Trophoblast cell (in vitro differentiated cells and primary cell): ENCODE measurements around the gene EFCAB5. TPM values are rescaled to one million over a fixed set of nuclear protein-coding genes. Genes with fewer than 3 reads are reported as not detected.
"Not testable (repeated sequence)": the region's sequence is repeated elsewhere in the genome, so short reads cannot be mapped to it uniquely, and the experiment has no call there.

ENCODE experiments used
- DNase-seq, 2 donors: peaks; one replicate each; pipeline ENCODE4 v3.0.0-alpha.2; 2016
- H2AFZ ChIP-seq: 2 replicates; pipeline ENCODE4 v1.6.1; 2013; ENCODE audit warnings: low read length, moderate library complexity, mild to moderate bottlenecking; ENCODE audit not compliant: insufficient read depth, poor library complexity
- H2AK5ac ChIP-seq: 2 replicates; pipeline ENCODE4 v1.6.1; 2013; ENCODE audit warnings: mild to moderate bottlenecking, low read length
- H2BK120ac ChIP-seq: 2 replicates; pipeline ENCODE4 v1.6.1; 2013; ENCODE audit warnings: low read length, mild to moderate bottlenecking, moderate library complexity; ENCODE audit not compliant: insufficient read depth, poor library complexity
- H2BK12ac ChIP-seq: 2 replicates; pipeline ENCODE4 v1.6.1; 2013; ENCODE audit warnings: mild to moderate bottlenecking, low read length, moderate library complexity
- H2BK5ac ChIP-seq: 2 replicates; pipeline ENCODE4 v1.6.1; 2013; ENCODE audit warnings: low read length, low read depth, moderate library complexity, mild to moderate bottlenecking; ENCODE audit not compliant: poor library complexity
- H3K14ac ChIP-seq: 2 replicates; pipeline ENCODE4 v1.6.1; 2013; ENCODE audit warnings: mild to moderate bottlenecking, low read length
- H3K18ac ChIP-seq: 2 replicates; pipeline ENCODE4 v1.6.1; 2013; ENCODE audit warnings: mild to moderate bottlenecking, low read length
- H3K23ac ChIP-seq: 2 replicates; pipeline ENCODE4 v1.6.1; 2013; ENCODE audit warnings: low read length
- H3K27ac ChIP-seq: 2 replicates; pipeline ENCODE4 v1.5.1; 2013; ENCODE audit warnings: low read depth, mild to moderate bottlenecking, inconsistent platforms, low read length, moderate library complexity
- H3K27me3 ChIP-seq: 2 replicates; pipeline ENCODE4 v1.6.1; 2013; ENCODE audit warnings: inconsistent platforms, mild to moderate bottlenecking, low read length, moderate library complexity; ENCODE audit not compliant: insufficient read depth
- H3K36me3 ChIP-seq, 2 experiments: 1 replicate in 1 of 2; 2 replicates in 1 of 2; pipeline ENCODE4 v1.6.1; 2013; ENCODE audit warnings: low read length in 2 of 2, mild to moderate bottlenecking in 2 of 2, moderate library complexity in 1 of 2; ENCODE audit not compliant: insufficient read depth in 2 of 2, control insufficient read depth in 1 of 2
- H3K4ac ChIP-seq: 2 replicates; pipeline ENCODE4 v1.6.1; 2013; ENCODE audit warnings: low read depth, mild to moderate bottlenecking, low read length, moderate library complexity
- H3K4me1 ChIP-seq, 2 experiments: 1 replicate in 1 of 2; 2 replicates in 1 of 2; pipeline ENCODE4 v1.6.1; 2013; ENCODE audit warnings: low read length in 2 of 2, mild to moderate bottlenecking in 2 of 2, moderate library complexity in 1 of 2; ENCODE audit not compliant: insufficient read depth in 2 of 2, control insufficient read depth in 1 of 2
- H3K4me2 ChIP-seq: 2 replicates; pipeline ENCODE4 v1.6.1; 2013; ENCODE audit warnings: inconsistent platforms, mild to moderate bottlenecking, low read length, moderate library complexity
- H3K4me3 ChIP-seq: 2 replicates; pipeline ENCODE4 v1.5.1; 2013; ENCODE audit warnings: mild to moderate bottlenecking, low read depth, low read length, inconsistent platforms
- H3K79me1 ChIP-seq: one replicate; pipeline ENCODE4 v1.6.1; 2013; ENCODE audit warnings: low read length
- H3K79me2 ChIP-seq: 2 replicates; pipeline ENCODE4 v1.6.1; 2013; ENCODE audit warnings: low read length, mild to moderate bottlenecking; ENCODE audit not compliant: control insufficient read depth, insufficient read depth, poor library complexity
- H3K9ac ChIP-seq: 2 replicates; pipeline ENCODE4 v1.6.1; 2013; ENCODE audit warnings: mild to moderate bottlenecking, low read length
- H3K9me3 ChIP-seq: 2 replicates; pipeline ENCODE4 v1.6.1; 2013; ENCODE audit warnings: low read depth, mild to moderate bottlenecking, control low read depth, inconsistent platforms, low read length; ENCODE audit not compliant: insufficient read depth
- H4K12ac ChIP-seq: 2 replicates; pipeline ENCODE4 v1.6.1; 2013; ENCODE audit warnings: low read depth, mild to moderate bottlenecking, low read length, moderate library complexity
- H4K8ac ChIP-seq: 2 replicates; pipeline ENCODE4 v1.6.1; 2013; ENCODE audit warnings: low read depth, mild to moderate bottlenecking, low read length, moderate library complexity
- H4K91ac ChIP-seq: one replicate; pipeline ENCODE4 v1.6.1; 2013; ENCODE audit warnings: low read depth, mild to moderate bottlenecking, low read length, moderate library complexity
- WGBS: extraction: QIAGEN DNeasy Blood & Tissue Kit; methylation state at CpG from one replicate; pipeline ENCODE4 v1.1.7; 2013; ENCODE audit warnings: missing lambda C conversion rate; ENCODE audit not compliant: insufficient read length, insufficient coverage; ENCODE audit errors: extremely low coverage; 5-methylcytosine and 5-hydroxymethylcytosine counted together
- polyA plus RNA-seq: library from polyadenylated mRNA; stranded (reverse); fragments of 200-250 nt; gene quantifications from 2 replicates; pipeline ENCODE4 v1.2.3, GENCODE V29; 2013

Gene EFCAB5
- polyA plus RNA-seq, result 0.18 and 0.19 TPM in 2 replicates

GRCh38 chr17:29941334-29941733, at the start of gene EFCAB5:
Gene EFCAB5 (plus strand): TSS chr17:29941634. CDS start chr17:29941797, 163 bp downstream.
- Histone ChIP-seq H3K9me3 (no peaks in the 10 kb centered on the region), H3K79me1 (no peaks in the 10 kb centered on the region), H4K12ac (no peak within 1 kb of the TSS), H3K27ac (no peak within 1 kb of the TSS), H3K79me2 (no peaks in the 10 kb centered on the region), H2BK5ac (no peak within 1 kb of the TSS), H4K8ac (no peak within 1 kb of the TSS), H3K4me1 (no peaks in the 10 kb centered on the region), H4K91ac (no peak within 1 kb of the TSS), H3K4me2 (no peak within 1 kb of the TSS), H2AK5ac (no peak within 1 kb of the TSS), H2BK12ac (no peak within 1 kb of the TSS), H3K4me3 (no peak within 1 kb of the TSS), H3K23ac (no peak within 1 kb of the TSS), H3K27me3 (no peaks in the 10 kb centered on the region), H3K9ac (no peak within 1 kb of the TSS), H2AFZ (no peak within 1 kb of the TSS), H2BK120ac (no peak within 1 kb of the TSS), H3K36me3 (no peaks in the 10 kb centered on the region), H3K4ac (no peak within 1 kb of the TSS), H3K14ac (no peak within 1 kb of the TSS), H3K18ac (no peak within 1 kb of the TSS)
- no CpG with 5 or more reads among the region's 1 CpG for WGBS
- DNase-seq, result no peak

- Histone ChIP-seq H4K8ac (no peak overlapping the region), H3K18ac (no peak overlapping the region), H3K9me3 (no peaks in the 10 kb centered on the region), H2BK5ac (no peak overlapping the region), H3K79me2 (no peaks in the 10 kb centered on the region), H4K12ac (no peak overlapping the region), H3K27ac (no peak overlapping the region), H3K4me2 (no peak overlapping the region), H2AK5ac (no peak overlapping the region), H2AFZ (no peak overlapping the region), H3K9ac (no peak overlapping the region), H3K23ac (no peak overlapping the region), H3K4me3 (no peak overlapping the region), H2BK12ac (no peak overlapping the region), H3K4me1 (no peaks in the 10 kb centered on the region), H2BK120ac (no peak overlapping the region), H3K4ac (no peak overlapping the region), H4K91ac (no peak overlapping the region), H3K79me1 (no peaks in the 10 kb centered on the region), H3K14ac (no peak overlapping the region), H3K27me3 (no peaks in the 10 kb centered on the region), H3K36me3 (no peaks in the 10 kb centered on the region)
- DNase-seq, result no peak
These were observed 49.2 kb upstream of the EFCAB5 start for GRCh38 chr17:29892201-29892600.

GRCh38 chr17:29897136-29897535, 44.3 kb upstream of the EFCAB5 start:
- not testable (repeated sequence) for H3K27me3 ChIP-seq, H3K79me1 ChIP-seq, H3K23ac ChIP-seq, H4K8ac ChIP-seq, H3K18ac ChIP-seq, H3K36me3 ChIP-seq, H3K4me2 ChIP-seq, H2BK5ac ChIP-seq, DNase-seq, H2BK12ac ChIP-seq, H3K4me1 ChIP-seq, H4K91ac ChIP-seq, H2AFZ ChIP-seq, H2AK5ac ChIP-seq, H3K9me3 ChIP-seq, H3K27ac ChIP-seq, H4K12ac ChIP-seq, H3K4ac ChIP-seq, H3K14ac ChIP-seq, H2BK120ac ChIP-seq, H3K9ac ChIP-seq, H3K4me3 ChIP-seq, H3K79me2 ChIP-seq
- no CpG with 5 or more reads among the region's 4 CpGs for WGBS

GRCh38 chr17:29903471-29903870, 38.0 kb upstream of the EFCAB5 start:
- Histone ChIP-seq H4K12ac (no peak overlapping the region), H3K4me2 (no peak overlapping the region), H3K4me3 (no peak overlapping the region), H4K91ac (no peak overlapping the region), H3K79me2 (no peaks in the 10 kb centered on the region), H3K27ac (no peak overlapping the region), H3K23ac (no peak overlapping the region), H3K4me1 (no peaks in the 10 kb centered on the region), H4K8ac (no peak overlapping the region), H3K79me1 (no peaks in the 10 kb centered on the region), H2BK120ac (no peak overlapping the region), H3K9ac (no peak overlapping the region), H3K14ac (no peak overlapping the region), H2AFZ (no peak overlapping the region), H2BK5ac (no peak overlapping the region), H3K4ac (no peak overlapping the region), H3K27me3 (no peaks in the 10 kb centered on the region), H2AK5ac (no peak overlapping the region), H3K18ac (no peak overlapping the region), H2BK12ac (no peak overlapping the region), H3K36me3 (peaks cover 0 to 3% of the 10 kb centered on the region in 2 experiments), H3K9me3 (peaks cover 7% of the 10 kb centered on the region)
- no CpG with 5 or more reads among the region's 2 CpGs for WGBS
- DNase-seq, result no peak
